Natural killer cell treated with Interleukin-12 subunit alpha and Interleukin-12 subunit beta and Interleukin-15 and Interleukin-18, amount 100 ng/mL, for 72 hours (primary cell): ENCODE results near the gene NSUN7. TPM values are rescaled to one million over a fixed set of nuclear protein-coding genes. Genes with fewer than 3 reads are reported as not detected.
A peak's percentile ranks its signal among the peaks of the same experiment; 100 is the strongest.

ENCODE experiments used
- ATAC-seq, 2 donors: fragments of 150-1000 bp; cut with Tn5 transposase in 1 of 2; sonication (Bioruptor Pico), chemical (Tn5 transposase) in 1 of 2; 2 replicates each; pipeline ENCODE4 v1.10.0; 2021
- DNase-seq: peaks from one replicate; pipeline ENCODE4 v3.0.0; 2022; ENCODE audit warnings: low spot score
- H3K27ac Mint-ChIP-seq, 2 donors: 1 replicate in 1 of 2; 2 replicates in 1 of 2; pipeline ENCODE4 v1.8.0; 2022; ENCODE audit warnings: mixed read lengths in 2 of 2, mild to moderate bottlenecking in 1 of 2, moderate library complexity in 1 of 2
- H3K27me3 Mint-ChIP-seq, 2 donors: 1 replicate in 1 of 2; 2 replicates in 1 of 2; pipeline ENCODE4 v1.8.0; 2022; ENCODE audit warnings: mixed read lengths in 2 of 2
- H3K36me3 Mint-ChIP-seq: one replicate; pipeline ENCODE4 v1.8.0; 2022; ENCODE audit warnings: mixed read lengths
- H3K4me1 Mint-ChIP-seq, 2 donors: 1 replicate in 1 of 2; 2 replicates in 1 of 2; pipeline ENCODE4 v1.8.0; 2022; ENCODE audit warnings: low read depth in 2 of 2, mixed read lengths in 2 of 2, mild to moderate bottlenecking in 1 of 2
- H3K4me3 Mint-ChIP-seq: one replicate; pipeline ENCODE4 v1.8.0; 2022; ENCODE audit warnings: mixed read lengths
- H3K9me3 Mint-ChIP-seq: 2 replicates; pipeline ENCODE4 v1.8.0; 2022; ENCODE audit warnings: mixed read lengths
- total RNA-seq, 2 donors: library from RNA; stranded (reverse); gene quantifications; one replicate each; pipeline ENCODE4 v1.2.3, GENCODE V29; 2022

Gene NSUN7
- total RNA-seq, 2 donors from 2014 or later = 0.12 TPM; not detected in 1

- Mint-ChIP-seq H3K36me3 (no peaks in the 10 kb centered on the region), H3K4me3 (no peak overlapping the region), H3K4me1 (peaks cover 0 to 16% of the 10 kb centered on the region in 2 donors), H3K27me3 (peaks cover 6 to 12% of the 10 kb centered on the region in 2 donors), H3K27ac (no peak overlapping the region), H3K9me3 (no peaks in the 10 kb centered on the region)
- peak; percentile 57 to 71 for ATAC-seq
- DNase-seq = peak; percentile 67
Observed at GRCh38 chr4:40722576-40723161, 27.1 kb upstream of the NSUN7 start.

GRCh38 chr4:40723728-40724127, 26.0 kb upstream of the NSUN7 start:
- Mint-ChIP-seq H3K4me1 (peaks cover 0 to 15% of the 10 kb centered on the region in 2 donors), H3K27ac (no peak overlapping the region), H3K9me3 (no peaks in the 10 kb centered on the region), H3K4me3 (peak overlapping the region; percentile 9), H3K27me3 (peaks cover 3 to 16% of the 10 kb centered on the region in 2 donors), H3K36me3 (no peaks in the 10 kb centered on the region)
- no peak for DNase-seq
- ATAC-seq = no peak

GRCh38 chr4:40728333-40728732, 21.4 kb upstream of the NSUN7 start:
- DNase-seq (no peak), ATAC-seq (no peak)
- Mint-ChIP-seq H3K4me3 (no peak overlapping the region), H3K9me3 (no peaks in the 10 kb centered on the region), H3K4me1 (peaks cover 14 to 22% of the 10 kb centered on the region in 2 donors), H3K27me3 (peaks cover 5 to 28% of the 10 kb centered on the region in 2 donors), H3K27ac (no peak overlapping the region), H3K36me3 (no peaks in the 10 kb centered on the region)

- no peak overlapping the region for H3K4me3 Mint-ChIP-seq
- H3K9me3 Mint-ChIP-seq = no peaks in the 10 kb centered on the region
- peaks cover 5 to 28% of the 10 kb centered on the region in 2 donors for H3K27me3 Mint-ChIP-seq
- H3K36me3 Mint-ChIP-seq = no peaks in the 10 kb centered on the region
- peak overlapping the region; percentile 53 to 81 for H3K27ac Mint-ChIP-seq
- ATAC-seq (no peak), DNase-seq (no peak)
- peaks cover 14 to 22% of the 10 kb centered on the region in 2 donors for H3K4me1 Mint-ChIP-seq
Observed at GRCh38 chr4:40729555-40729954, 20.2 kb upstream of the NSUN7 start.

GRCh38 chr4:40730091-40730679, 19.6 kb upstream of the NSUN7 start:
- peak overlapping the region; percentile 53 to 81 for H3K27ac Mint-ChIP-seq

GRCh38 chr4:40731361-40731760, 18.4 kb upstream of the NSUN7 start:
- Mint-ChIP-seq H3K27ac (peak overlapping the region; percentile 53 to 81), H3K36me3 (no peaks in the 10 kb centered on the region), H3K9me3 (no peaks in the 10 kb centered on the region), H3K27me3 (peaks cover 8 to 36% of the 10 kb centered on the region in 2 donors), H3K4me1 (peaks cover 17 to 22% of the 10 kb centered on the region in 2 donors), H3K4me3 (peak overlapping the region; percentile 34)
- DNase-seq (no peak), ATAC-seq (no peak)

More at GRCh38 chr4:40730091-40730679, 19.6 kb upstream of the NSUN7 start:
- ATAC-seq (no peak), DNase-seq (no peak)
- Mint-ChIP-seq H3K27me3 (peaks cover 5 to 35% of the 10 kb centered on the region in 2 donors), H3K4me1 (peaks cover 14 to 22% of the 10 kb centered on the region in 2 donors), H3K36me3 (no peaks in the 10 kb centered on the region), H3K4me3 (peak overlapping the region; percentile 48), H3K9me3 (no peaks in the 10 kb centered on the region)

GRCh38 chr4:40731792-40732245, 17.9 kb upstream of the NSUN7 start:
- Mint-ChIP-seq H3K4me3 (peak overlapping the region; percentile 34), H3K36me3 (no peaks in the 10 kb centered on the region), H3K9me3 (no peaks in the 10 kb centered on the region), H3K27me3 (peaks cover 8 to 31% of the 10 kb centered on the region in 2 donors), H3K27ac (peak overlapping the region; percentile 53 to 81), H3K4me1 (peaks cover 17 to 22% of the 10 kb centered on the region in 2 donors)
- DNase-seq (peak; percentile 71), ATAC-seq (peak; percentile 84 to 92)

- peaks cover 17 to 22% of the 10 kb centered on the region in 2 donors for H3K4me1 Mint-ChIP-seq
- H3K9me3 Mint-ChIP-seq = no peaks in the 10 kb centered on the region
- H3K27me3 Mint-ChIP-seq = peaks cover 11 to 27% of the 10 kb centered on the region in 2 donors
- no peak for DNase-seq
- no peak overlapping the region for H3K4me3 Mint-ChIP-seq
- ATAC-seq = no peak
- no peaks in the 10 kb centered on the region for H3K36me3 Mint-ChIP-seq
- H3K27ac Mint-ChIP-seq = peak overlapping the region in 1 of 2 donors; percentile 81
Observed at GRCh38 chr4:40733752-40734151, 16.0 kb upstream of the NSUN7 start.

GRCh38 chr4:40734497-40734896, 15.3 kb upstream of the NSUN7 start:
- Mint-ChIP-seq H3K4me3 (no peak overlapping the region), H3K36me3 (no peaks in the 10 kb centered on the region), H3K4me1 (peaks cover 17 to 22% of the 10 kb centered on the region in 2 donors), H3K9me3 (no peaks in the 10 kb centered on the region), H3K27me3 (peaks cover 11 to 26% of the 10 kb centered on the region in 2 donors), H3K27ac (peak overlapping the region in 1 of 2 donors; percentile 78)
- ATAC-seq (no peak), DNase-seq (no peak)

- no peak for DNase-seq
- Mint-ChIP-seq H3K9me3 (no peaks in the 10 kb centered on the region), H3K36me3 (no peaks in the 10 kb centered on the region), H3K27ac (no peak overlapping the region), H3K4me1 (peaks cover 8 to 9% of the 10 kb centered on the region in 2 donors), H3K27me3 (peaks cover 13 to 16% of the 10 kb centered on the region in 2 donors), H3K4me3 (no peak overlapping the region)
- no peak for ATAC-seq
Observed at GRCh38 chr4:40736910-40737309, 12.8 kb upstream of the NSUN7 start.

GRCh38 chr4:40737879-40738278, 11.9 kb upstream of the NSUN7 start:
- Mint-ChIP-seq H3K27ac (no peak overlapping the region), H3K4me3 (no peak overlapping the region), H3K27me3 (peaks cover 13 to 21% of the 10 kb centered on the region in 2 donors), H3K36me3 (no peaks in the 10 kb centered on the region), H3K9me3 (no peaks in the 10 kb centered on the region), H3K4me1 (peaks cover 2 to 3% of the 10 kb centered on the region in 2 donors)
- no peak for ATAC-seq
- DNase-seq = no peak

GRCh38 chr4:40739347-40739746, 10.4 kb upstream of the NSUN7 start:
- no peak for ATAC-seq
- peaks cover 0 to 2% of the 10 kb centered on the region in 2 donors for H3K4me1 Mint-ChIP-seq
- H3K27me3 Mint-ChIP-seq = peaks cover 12 to 24% of the 10 kb centered on the region in 2 donors
- no peak overlapping the region for H3K4me3 Mint-ChIP-seq
- DNase-seq = no peak
- no peaks in the 10 kb centered on the region for H3K36me3 Mint-ChIP-seq
- no peaks in the 10 kb centered on the region for H3K9me3 Mint-ChIP-seq
- no peak overlapping the region for H3K27ac Mint-ChIP-seq

- Mint-ChIP-seq H3K4me1 (no peaks in the 10 kb centered on the region), H3K9me3 (no peaks in the 10 kb centered on the region), H3K27me3 (peaks cover 12 to 21% of the 10 kb centered on the region in 2 donors), H3K27ac (no peak overlapping the region), H3K36me3 (no peaks in the 10 kb centered on the region), H3K4me3 (no peak overlapping the region)
- ATAC-seq (no peak), DNase-seq (no peak)
Observed at GRCh38 chr4:40744218-40744617, 5.5 kb upstream of the NSUN7 start.

GRCh38 chr4:40745285-40745984, 4.3 kb upstream of the NSUN7 start:
- H3K36me3 Mint-ChIP-seq = no peaks in the 10 kb centered on the region
- ATAC-seq (no peak), DNase-seq (no peak)
- H3K4me1 Mint-ChIP-seq = no peaks in the 10 kb centered on the region
- no peaks in the 10 kb centered on the region for H3K9me3 Mint-ChIP-seq
- H3K27me3 Mint-ChIP-seq = peaks cover 12 to 22% of the 10 kb centered on the region in 2 donors
- no peak overlapping the region for H3K27ac Mint-ChIP-seq
- H3K4me3 Mint-ChIP-seq = no peak overlapping the region
